Measurements from ENCODE around the gene LIX1. TPM values are rescaled to one million over a fixed set of nuclear protein-coding genes. Genes with fewer than 3 reads are reported as not detected.

LIX1 gene
- total and polyA plus RNA-seq, 2 donors (not counting 1 experiment from before 2014, with no cell fraction given) = not detected

GRCh38 chr5:97183930-97184213 is 41.5 kb upstream of the LIX1 start:
- Histone ChIP-seq H3K9me3 (ENCODE audit: control insufficient read depth, insufficient read depth, low read depth, low read length) (no peaks in the 10 kb centered on the region), H3K4me1 (ENCODE audit: control insufficient read depth, extremely low read depth, insufficient read depth, low read length) (no peaks in the 10 kb centered on the region), H4K20me1 (ENCODE audit: control insufficient read depth, extremely low read depth, insufficient read depth, low read length) (no peaks in the 10 kb centered on the region), H2AFZ (ENCODE audit: low read length) (peak overlapping the region; percentile 99), H3K4me3 (replicated peaks in 1 of 4; ENCODE audit: control extremely low read depth in 1 of 4, insufficient read depth in 1 of 4, low read depth in 3 of 4, low read length in 4 of 4) (peak overlapping the region; percentile 93 to 100 (median 97)), H3K36me3 (ENCODE audit: control insufficient read depth, insufficient read depth, low read length) (no peaks in the 10 kb centered on the region), H3K4me2 (ENCODE audit: extremely low read depth, insufficient read depth, low read length) (peak overlapping the region; percentile 26), H3K27me3 (ENCODE audit: control insufficient read depth, insufficient read depth, low read length) (no peaks in the 10 kb centered on the region), H3K9ac (ENCODE audit: insufficient read depth, low read length) (no peak overlapping the region), H3K79me2 (ENCODE audit: control insufficient read depth, insufficient read depth, low read length) (peaks cover 29% of the 10 kb centered on the region), H3K27ac (ENCODE audit: insufficient read depth, low read length) (peak overlapping the region; percentile 91)
- no peak for DNase-seq (ENCODE audit: low read depth in 2 of 2)
- TF ChIP-seq, protein P1, sequence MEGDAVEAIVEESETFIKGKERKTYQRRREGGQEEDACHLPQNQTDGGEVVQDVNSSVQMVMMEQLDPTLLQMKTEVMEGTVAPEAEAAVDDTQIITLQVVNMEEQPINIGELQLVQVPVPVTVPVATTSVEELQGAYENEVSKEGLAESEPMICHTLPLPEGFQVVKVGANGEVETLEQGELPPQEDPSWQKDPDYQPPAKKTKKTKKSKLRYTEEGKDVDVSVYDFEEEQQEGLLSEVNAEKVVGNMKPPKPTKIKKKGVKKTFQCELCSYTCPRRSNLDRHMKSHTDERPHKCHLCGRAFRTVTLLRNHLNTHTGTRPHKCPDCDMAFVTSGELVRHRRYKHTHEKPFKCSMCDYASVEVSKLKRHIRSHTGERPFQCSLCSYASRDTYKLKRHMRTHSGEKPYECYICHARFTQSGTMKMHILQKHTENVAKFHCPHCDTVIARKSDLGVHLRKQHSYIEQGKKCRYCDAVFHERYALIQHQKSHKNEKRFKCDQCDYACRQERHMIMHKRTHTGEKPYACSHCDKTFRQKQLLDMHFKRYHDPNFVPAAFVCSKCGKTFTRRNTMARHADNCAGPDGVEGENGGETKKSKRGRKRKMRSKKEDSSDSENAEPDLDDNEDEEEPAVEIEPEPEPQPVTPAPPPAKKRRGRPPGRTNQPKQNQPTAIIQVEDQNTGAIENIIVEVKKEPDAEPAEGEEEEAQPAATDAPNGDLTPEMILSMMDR (conservative IDR thresholded peaks at IDR 0.05 in 1 of 2, IDR thresholded peaks at IDR 0.05 in 1 of 2; ENCODE audit: low read depth in 1 of 2, low read length in 2 of 2) = no peak
- no peak for TF ChIP-seq EZH2 (IDR thresholded peaks at IDR 0.05; ENCODE audit: low read length, missing control alignments)

DNA sequence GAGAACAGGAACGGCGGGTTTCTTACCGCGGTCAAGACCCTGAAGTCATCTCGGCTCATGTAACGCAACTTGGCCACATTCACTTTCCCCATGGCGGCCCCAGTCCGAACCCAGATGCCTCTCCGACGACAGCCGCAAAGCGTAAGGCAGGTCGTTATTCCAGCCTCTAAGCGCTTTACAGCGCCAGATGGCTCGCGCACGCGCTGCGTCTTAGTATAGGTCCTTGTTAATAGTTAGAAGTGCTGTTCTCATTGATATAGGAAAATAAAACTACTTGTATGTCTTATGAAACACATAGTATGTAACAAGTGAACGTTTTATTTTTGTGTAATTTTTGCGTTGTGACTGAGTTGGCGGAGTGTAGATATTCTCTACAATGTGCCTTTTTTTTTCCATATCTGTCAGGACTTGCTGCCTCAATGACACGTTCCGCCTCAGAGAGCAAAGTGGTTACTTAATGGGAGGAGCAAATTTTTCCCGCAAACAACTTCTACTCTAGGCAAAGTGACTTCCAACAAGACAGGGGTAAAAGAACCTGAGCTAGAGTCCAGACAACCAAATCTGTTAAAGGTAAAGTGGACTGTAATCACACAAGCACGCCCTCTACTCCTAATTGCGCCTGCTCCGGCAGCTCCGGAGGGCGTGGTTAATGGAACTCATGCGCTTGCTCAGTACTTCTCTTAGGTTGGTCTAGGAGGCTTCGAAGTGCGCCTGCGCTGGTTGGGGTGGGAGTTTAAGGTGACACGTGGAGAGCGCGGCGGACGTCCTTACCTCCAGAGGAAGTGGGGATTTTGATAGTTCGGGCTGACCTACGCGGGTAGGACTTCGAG is 40.9 kb upstream of the LIX1 start, which contains the start of gene RIOK2:
Gene RIOK2 (minus strand): TSS at position 148 of the 830 bp plus-strand sequence. CDS start 56 bp downstream, at position 92.
- no peak for TF ChIP-seq EZH2 (IDR thresholded peaks at IDR 0.05; ENCODE audit: low read length, missing control alignments)
- TF ChIP-seq, protein P1 (conservative IDR thresholded peaks at IDR 0.05 in 1 of 2, IDR thresholded peaks at IDR 0.05 in 1 of 2; ENCODE audit: low read depth in 1 of 2, low read length in 2 of 2) = no peak
- Histone ChIP-seq H3K9me3 (ENCODE audit: control insufficient read depth, insufficient read depth, low read depth, low read length) (no peaks in the 10 kb centered on the region), H3K4me2 (ENCODE audit: extremely low read depth, insufficient read depth, low read length) (peak within 1 kb of the TSS; percentile 91), H3K79me2 (ENCODE audit: control insufficient read depth, insufficient read depth, low read length) (peaks cover 31% of the 10 kb centered on the region), H2AFZ (ENCODE audit: low read length) (peak within 1 kb of the TSS; percentile 99), H3K27ac (ENCODE audit: insufficient read depth, low read length) (peak within 1 kb of the TSS; percentile 91), H4K20me1 (ENCODE audit: control insufficient read depth, extremely low read depth, insufficient read depth, low read length) (no peaks in the 10 kb centered on the region), H3K4me1 (ENCODE audit: control insufficient read depth, extremely low read depth, insufficient read depth, low read length) (no peaks in the 10 kb centered on the region), H3K4me3 (replicated peaks in 1 of 4; ENCODE audit: control extremely low read depth in 1 of 4, insufficient read depth in 1 of 4, low read depth in 3 of 4, low read length in 4 of 4) (peak within 1 kb of the TSS; percentile 93 to 100 (median 97)), H3K27me3 (ENCODE audit: control insufficient read depth, insufficient read depth, low read length) (no peaks in the 10 kb centered on the region), H3K36me3 (ENCODE audit: control insufficient read depth, insufficient read depth, low read length) (peaks cover 3% of the 10 kb centered on the region), H3K9ac (ENCODE audit: insufficient read depth, low read length) (peak within 1 kb of the TSS; percentile 90)
- peak; percentile 94 to 97 for DNase-seq (ENCODE audit: low read depth in 2 of 2)

GRCh38 chr5:97182571-97183099 is 40.2 kb upstream of the LIX1 start:
- peak overlapping the region; percentile 91 for H3K4me2 ChIP-seq (ENCODE audit: extremely low read depth, insufficient read depth, low read length)
- peak overlapping the region; percentile 99 for H2AFZ ChIP-seq (ENCODE audit: low read length)
- H3K9me3 ChIP-seq (ENCODE audit: control insufficient read depth, insufficient read depth, low read depth, low read length) = no peaks in the 10 kb centered on the region
- peak overlapping the region; percentile 93 to 100 (median 97) for H3K4me3 ChIP-seq (replicated peaks in 1 of 4; ENCODE audit: control extremely low read depth in 1 of 4, insufficient read depth in 1 of 4, low read depth in 3 of 4, low read length in 4 of 4)
- H3K4me1 ChIP-seq (ENCODE audit: control insufficient read depth, extremely low read depth, insufficient read depth, low read length) = no peaks in the 10 kb centered on the region
- peak overlapping the region; percentile 90 for H3K9ac ChIP-seq (ENCODE audit: insufficient read depth, low read length)
- peaks cover 31% of the 10 kb centered on the region for H3K79me2 ChIP-seq (ENCODE audit: control insufficient read depth, insufficient read depth, low read length)
- H3K36me3 ChIP-seq (ENCODE audit: control insufficient read depth, insufficient read depth, low read length) = peaks cover 7% of the 10 kb centered on the region
- no peaks in the 10 kb centered on the region for H3K27me3 ChIP-seq (ENCODE audit: control insufficient read depth, insufficient read depth, low read length)
- peak; percentile 5 to 48 for DNase-seq (ENCODE audit: low read depth in 2 of 2)
- no peak for TF ChIP-seq EZH2 (IDR thresholded peaks at IDR 0.05; ENCODE audit: low read length, missing control alignments)
- TF ChIP-seq, protein P1 (conservative IDR thresholded peaks at IDR 0.05 in 1 of 2, IDR thresholded peaks at IDR 0.05 in 1 of 2; ENCODE audit: low read depth in 1 of 2, low read length in 2 of 2) = no peak
- H3K27ac ChIP-seq (ENCODE audit: insufficient read depth, low read length) = peak overlapping the region; percentile 91
- no peaks in the 10 kb centered on the region for H4K20me1 ChIP-seq (ENCODE audit: control insufficient read depth, extremely low read depth, insufficient read depth, low read length)
